Fibroblast of skin of left biceps (primary cell): ENCODE measurements around the gene ITGB7.

Experiments used
- DNase-seq, 2 experiments: peaks; one replicate each; pipeline ENCODE4 v3.0.0-alpha.2; 2013; ENCODE audit warnings: low read depth in 2 of 2

The ITGB7 gene

DNA sequence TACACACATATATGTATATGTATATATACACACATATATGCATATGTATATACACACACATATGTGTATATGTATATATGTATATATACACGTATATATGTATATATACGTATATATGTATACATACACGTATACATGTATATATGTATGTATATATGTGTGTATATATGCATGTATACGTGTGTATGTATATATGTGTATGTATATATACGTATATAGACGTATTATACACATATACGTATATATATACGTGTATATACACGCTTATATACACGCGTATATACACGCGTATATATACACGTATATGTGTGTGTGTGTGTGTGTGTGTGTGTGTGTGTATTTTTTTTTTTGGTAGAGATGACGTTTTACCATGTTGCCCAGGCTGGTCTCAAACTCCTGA, 59.4 kb downstream of the ITGB7 start:
- no peak for DNase-seq

DNA sequence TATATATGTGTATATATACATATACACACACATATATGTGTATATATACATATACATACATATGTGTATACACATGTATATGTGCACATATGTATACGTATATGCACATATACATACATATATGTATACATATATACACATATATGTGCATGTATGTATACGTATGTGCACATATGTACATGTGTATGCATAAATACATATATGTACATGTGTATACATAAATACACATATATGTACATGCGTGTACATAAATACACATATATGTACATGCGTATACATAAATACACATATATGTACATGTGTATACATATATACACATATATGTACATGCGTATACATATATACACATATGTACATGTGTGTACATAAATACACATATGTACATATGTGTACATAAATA, 59.9 kb downstream of the ITGB7 start:
- DNase-seq, result no peak

DNA sequence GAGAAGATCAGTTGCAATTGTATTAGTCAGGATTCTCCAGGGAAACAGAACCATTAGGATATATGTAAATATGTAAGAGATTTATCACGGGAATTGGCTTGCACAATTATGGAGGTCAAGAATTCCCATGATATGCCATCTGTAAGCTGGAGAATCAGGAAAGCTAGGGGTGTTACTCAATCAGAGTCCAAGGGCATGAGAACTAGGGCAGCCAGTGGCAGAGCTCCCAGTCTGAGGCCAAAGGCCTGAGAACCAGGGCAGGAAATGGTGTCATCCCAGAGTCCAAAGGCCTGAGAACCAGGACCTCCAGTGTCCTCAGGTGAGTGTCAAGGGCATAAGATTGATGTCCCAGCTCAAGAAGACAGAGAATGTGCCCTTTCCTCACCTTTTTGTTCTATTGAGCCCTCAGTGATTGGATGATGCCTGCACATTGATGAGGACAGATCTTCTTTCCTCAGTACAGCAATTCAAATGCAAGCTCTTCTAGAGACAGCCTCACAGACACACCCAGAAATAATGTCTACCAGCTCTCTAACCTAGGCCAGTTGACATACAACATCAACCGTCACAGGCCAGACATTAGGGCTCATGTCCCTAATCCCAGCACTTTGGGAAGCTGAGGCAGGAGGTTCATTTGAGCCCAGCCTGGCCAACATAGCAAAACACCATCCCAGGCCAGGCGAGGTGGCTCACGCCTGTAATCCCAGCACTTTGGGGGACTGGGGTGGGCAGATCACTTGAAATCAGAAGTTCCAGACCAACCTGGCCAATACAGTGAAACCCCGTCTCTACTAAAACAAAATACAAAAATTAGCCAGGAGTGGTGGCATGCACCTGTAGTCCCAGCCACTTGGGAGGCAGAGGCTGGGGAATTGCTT, 61.4 kb downstream of the ITGB7 start:
- DNase-seq, result no peak

DNA sequence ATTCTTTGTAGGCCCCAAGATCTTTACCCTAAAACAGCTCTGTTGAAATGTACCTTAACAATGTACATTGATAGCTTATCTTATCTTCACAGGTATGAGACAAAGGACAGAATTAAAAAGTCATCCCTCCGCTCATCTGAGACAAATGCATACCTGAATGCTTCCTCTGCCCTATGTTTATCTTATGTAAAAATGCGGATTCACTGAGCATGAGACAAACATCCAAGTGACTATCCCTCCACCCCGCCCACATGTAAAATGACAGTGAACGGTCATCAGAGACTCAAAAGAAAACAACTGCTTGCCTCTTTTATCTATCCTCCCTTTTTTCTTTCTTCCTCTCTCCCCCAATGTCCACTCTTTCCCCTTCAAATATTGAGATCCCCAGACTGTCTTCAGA, 63.7 kb downstream of the ITGB7 start:
- no peak for DNase-seq
